IMR-90 (cell line): Measurements from ENCODE around the gene SRSF2. TPM values are rescaled to one million over a fixed set of nuclear protein-coding genes. Genes with fewer than 3 reads are reported as not detected.

Source experiments
- CEBPB ChIP-seq: IDR thresholded peaks from 2 replicates; pipeline ENCODE4 v1.6.1; 2012; ENCODE audit warnings: low read depth, low read length, improper control_type of control experiment
- polyA plus RNA-seq, 3 experiments: library from polyadenylated mRNA; depleted of rRNA; stranded (reverse); fragments of >200 nt; gene quantifications; 2 replicates each; pipeline ENCODE4 v1.2.3, GENCODE V29; 2012; ENCODE audit warnings: low replicate concordance in 1 of 3
- total RNA-seq: library from RNA; depleted of rRNA; stranded (reverse); fragments of >200 nt; gene quantifications from 2 replicates; pipeline ENCODE4 v1.2.3, GENCODE V29; 2012
- TF ChIP-seq, protein P1 (sequence below): fragments of 150-350 bp; IDR thresholded peaks from 2 replicates; pipeline ENCODE4 v1.6.1; 2016; ENCODE audit warnings: low read depth, mild to moderate bottlenecking, low read length, moderate library complexity, borderline replicate concordance

The SRSF2 gene
- total and polyA plus RNA-seq, 2 of the 4 experiments (the other 2 are of a cell fraction) = 98.0 to 296 TPM

DNA sequence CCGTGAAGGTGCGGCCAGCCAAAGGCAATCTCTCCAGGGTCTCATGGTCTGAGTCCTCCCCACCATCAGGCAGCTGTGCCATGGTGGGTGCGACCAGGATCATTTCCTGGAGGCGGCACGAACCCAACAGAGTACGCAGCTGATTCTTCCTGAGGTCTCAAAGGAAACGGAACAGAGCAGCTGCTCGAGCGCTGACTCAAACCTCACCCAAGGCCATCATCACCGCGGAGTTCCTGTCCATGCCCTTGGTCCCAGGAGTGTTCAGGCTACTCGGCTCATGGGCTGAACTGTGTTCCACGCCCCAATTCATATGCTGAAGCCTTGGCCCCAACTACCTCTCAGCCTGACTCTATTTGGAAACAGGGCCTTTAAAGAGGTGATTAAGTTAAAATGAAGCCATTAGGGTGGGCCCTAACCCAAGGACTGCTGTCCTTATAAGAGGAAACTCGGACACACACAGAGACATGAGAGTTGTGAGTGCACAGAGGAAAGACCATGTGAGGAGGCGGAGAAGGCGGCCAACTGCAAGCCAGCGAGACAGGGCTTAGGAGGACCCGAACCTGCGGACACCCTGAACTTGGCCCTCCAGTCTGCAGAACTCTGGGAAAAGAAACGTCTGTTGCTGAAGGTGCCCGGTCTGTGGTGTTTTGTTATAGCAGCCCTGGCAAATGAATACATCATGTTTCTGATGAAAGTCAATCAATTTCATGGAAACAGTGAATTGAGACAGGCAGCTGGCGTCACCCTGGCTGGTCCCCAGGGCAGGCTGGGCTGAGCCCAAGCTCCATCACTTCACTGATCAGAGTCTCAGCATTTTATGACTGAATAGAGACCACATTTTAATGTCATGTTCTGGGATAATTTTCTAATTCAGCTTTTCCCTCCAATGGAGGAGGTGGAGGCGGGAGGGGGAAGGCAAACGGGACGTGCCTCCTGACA lies 40.1 kb downstream of the SRSF2 start (continued):
- TF ChIP-seq, protein P1, sequence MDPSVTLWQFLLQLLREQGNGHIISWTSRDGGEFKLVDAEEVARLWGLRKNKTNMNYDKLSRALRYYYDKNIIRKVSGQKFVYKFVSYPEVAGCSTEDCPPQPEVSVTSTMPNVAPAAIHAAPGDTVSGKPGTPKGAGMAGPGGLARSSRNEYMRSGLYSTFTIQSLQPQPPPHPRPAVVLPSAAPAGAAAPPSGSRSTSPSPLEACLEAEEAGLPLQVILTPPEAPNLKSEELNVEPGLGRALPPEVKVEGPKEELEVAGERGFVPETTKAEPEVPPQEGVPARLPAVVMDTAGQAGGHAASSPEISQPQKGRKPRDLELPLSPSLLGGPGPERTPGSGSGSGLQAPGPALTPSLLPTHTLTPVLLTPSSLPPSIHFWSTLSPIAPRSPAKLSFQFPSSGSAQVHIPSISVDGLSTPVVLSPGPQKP = no peak
- TF ChIP-seq CEBPB = no peak
